DMS 273 (cell line): ENCODE data around the gene NT5C3A.
A peak's percentile ranks its signal among the peaks of the same experiment; 100 is the strongest.
"Not testable (repeated sequence)": the region's sequence is repeated elsewhere in the genome, so short reads cannot be mapped to it uniquely, and the experiment has no call there.

Source experiments
- DNase-seq: peaks from one replicate; lab custom pipeline; 2025; ENCODE audit not compliant: unreplicated experiment; lab: John Stamatoyannopoulos, UW

Gene NT5C3A

GRCh38 chr7:32991068-32991585 lies 71.4 kb downstream of the NT5C3A start:
- not testable (repeated sequence) for DNase-seq

DNA sequence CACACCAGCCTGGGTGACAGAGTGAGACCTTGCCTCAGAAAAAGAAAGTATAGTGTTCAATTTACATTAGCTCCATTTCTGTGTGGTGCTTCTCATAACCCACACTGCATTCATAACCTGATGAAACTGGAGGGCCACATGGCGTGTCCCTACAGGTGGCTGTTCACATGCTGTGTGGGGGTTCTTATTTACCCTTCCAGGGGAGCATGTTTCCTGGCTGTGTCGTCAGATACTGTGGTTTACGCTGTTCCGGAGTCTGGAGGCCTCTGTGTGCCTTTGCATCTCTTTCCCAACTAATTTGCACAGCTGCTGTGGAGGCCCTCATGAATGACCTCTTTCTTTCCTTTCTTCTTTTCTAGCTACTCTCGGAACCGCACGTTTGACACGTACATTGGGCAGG lies 74.4 kb downstream of the NT5C3A start:
- DNase-seq = not testable (repeated sequence)

GRCh38 chr7:32979902-32980301 lies 82.7 kb downstream of the NT5C3A start:
- DNase-seq = not testable (repeated sequence)

- DNase-seq = peak; percentile 18
Measured at GRCh38 chr7:32979246-32979645, 83.3 kb downstream of the NT5C3A start.

- DNase-seq = not testable (repeated sequence)
Measured at GRCh38 chr7:32977159-32977558, 85.4 kb downstream of the NT5C3A start.

DNA sequence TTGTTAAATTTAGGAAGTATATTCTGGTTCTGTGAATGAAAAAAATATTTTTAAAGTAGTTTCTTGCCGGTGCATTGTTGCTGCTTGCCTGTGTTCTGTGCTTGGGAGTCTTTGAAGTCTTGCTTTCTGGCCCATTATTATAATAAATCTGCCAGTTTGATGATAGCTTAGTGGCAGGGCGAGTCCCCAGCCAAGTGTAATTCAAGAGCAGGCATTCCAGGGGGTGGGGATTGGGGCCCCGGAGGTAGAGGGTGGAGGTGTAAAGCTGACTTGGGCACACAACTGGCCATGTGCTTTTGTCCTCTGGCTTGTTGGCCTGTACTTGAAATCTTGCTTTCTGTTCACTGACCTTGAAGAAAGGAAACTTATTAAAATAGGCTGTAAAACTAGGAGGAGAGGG lies 90.6 kb downstream of the NT5C3A start:
- not testable (repeated sequence) for DNase-seq

GRCh38 chr7:32967268-32967582 lies 95.4 kb downstream of the NT5C3A start:
- DNase-seq = not testable (repeated sequence)

- DNase-seq = not testable (repeated sequence)
Measured at GRCh38 chr7:32966489-32967267, 95.9 kb downstream of the NT5C3A start.

GRCh38 chr7:32964461-32965159 lies 98.0 kb downstream of the NT5C3A start:
- peak; percentile 61 for DNase-seq
